ENCODE measurements around the gene BBX.

BBX gene

DNA sequence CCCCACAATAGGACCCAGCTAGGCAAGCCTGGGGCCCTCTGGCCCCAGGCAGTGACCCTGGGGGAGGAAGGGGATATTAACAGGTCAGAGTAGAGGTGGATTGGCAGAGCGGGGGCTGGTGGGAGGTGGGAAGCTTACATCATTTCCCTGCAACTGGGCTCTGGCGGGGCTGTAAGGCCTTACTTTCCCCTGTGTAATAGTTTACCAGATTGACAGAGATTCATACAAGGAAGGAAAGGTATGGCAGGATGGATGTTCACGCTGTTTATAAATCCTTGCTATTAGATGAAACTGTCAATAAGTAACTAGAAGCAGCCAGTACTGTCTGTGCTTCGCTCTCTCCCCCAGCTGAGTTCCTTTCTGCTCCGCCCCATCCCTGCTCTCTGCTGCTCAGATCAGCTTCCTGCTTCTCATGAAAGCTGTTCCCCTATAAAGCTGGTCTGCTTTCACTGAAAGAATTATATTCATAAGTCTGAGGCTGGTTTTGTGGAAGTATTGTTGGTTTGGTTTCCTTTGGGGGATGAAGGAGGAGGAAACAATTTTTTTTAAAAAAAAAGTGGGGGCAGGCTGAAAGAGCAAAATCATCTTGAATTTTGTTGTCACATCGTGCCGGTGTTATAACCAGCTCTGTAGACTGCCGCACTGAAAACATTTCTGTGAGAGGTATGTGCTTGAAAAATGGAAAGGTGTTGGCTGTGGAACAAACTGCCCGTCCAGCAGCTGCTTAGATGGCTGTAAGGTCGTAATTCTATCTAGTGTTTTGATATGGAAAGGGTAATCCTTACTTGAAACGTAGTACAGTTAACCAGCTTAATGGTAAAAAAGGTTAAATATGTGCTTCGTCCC is 76.4 kb downstream of the BBX start:
- Histone ChIP-seq H3K9ac (no peak overlapping the region), H3K4me3 (ENCODE audit: low read depth, low read length) (peak overlapping the region; percentile 6), H2AFZ (peak overlapping the region; percentile 71), H3K79me2 (peaks cover 42% of the 10 kb centered on the region), H3K4me2 (ENCODE audit: low read length) (peak overlapping the region; percentile 5), H3K9me3 (ENCODE audit: control insufficient read depth, low read length) (no peaks in the 10 kb centered on the region), H3K36me3 (ENCODE audit: control insufficient read depth, insufficient read depth, low read length) (no peaks in the 10 kb centered on the region), H3K4me1 (peaks cover 11% of the 10 kb centered on the region), H3K27me3 (ENCODE audit: control insufficient read depth, insufficient read depth, low read length) (no peaks in the 10 kb centered on the region), H3K27ac (peak overlapping the region; percentile 74)
- TF ChIP-seq, protein P1, sequence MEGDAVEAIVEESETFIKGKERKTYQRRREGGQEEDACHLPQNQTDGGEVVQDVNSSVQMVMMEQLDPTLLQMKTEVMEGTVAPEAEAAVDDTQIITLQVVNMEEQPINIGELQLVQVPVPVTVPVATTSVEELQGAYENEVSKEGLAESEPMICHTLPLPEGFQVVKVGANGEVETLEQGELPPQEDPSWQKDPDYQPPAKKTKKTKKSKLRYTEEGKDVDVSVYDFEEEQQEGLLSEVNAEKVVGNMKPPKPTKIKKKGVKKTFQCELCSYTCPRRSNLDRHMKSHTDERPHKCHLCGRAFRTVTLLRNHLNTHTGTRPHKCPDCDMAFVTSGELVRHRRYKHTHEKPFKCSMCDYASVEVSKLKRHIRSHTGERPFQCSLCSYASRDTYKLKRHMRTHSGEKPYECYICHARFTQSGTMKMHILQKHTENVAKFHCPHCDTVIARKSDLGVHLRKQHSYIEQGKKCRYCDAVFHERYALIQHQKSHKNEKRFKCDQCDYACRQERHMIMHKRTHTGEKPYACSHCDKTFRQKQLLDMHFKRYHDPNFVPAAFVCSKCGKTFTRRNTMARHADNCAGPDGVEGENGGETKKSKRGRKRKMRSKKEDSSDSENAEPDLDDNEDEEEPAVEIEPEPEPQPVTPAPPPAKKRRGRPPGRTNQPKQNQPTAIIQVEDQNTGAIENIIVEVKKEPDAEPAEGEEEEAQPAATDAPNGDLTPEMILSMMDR (IDR thresholded peaks at IDR 0.05): no peak

GRCh38 chr3:107599772-107600145 is 77.0 kb downstream of the BBX start:
- peak overlapping the region; percentile 71 for H2AFZ ChIP-seq
- H3K4me1 ChIP-seq: peaks cover 11% of the 10 kb centered on the region
- peaks cover 42% of the 10 kb centered on the region for H3K79me2 ChIP-seq
- H3K4me2 ChIP-seq (ENCODE audit: low read length): peak overlapping the region; percentile 5
- H3K9ac ChIP-seq: no peak overlapping the region
- H3K27ac ChIP-seq: peak overlapping the region; percentile 74
- no peaks in the 10 kb centered on the region for H3K36me3 ChIP-seq (ENCODE audit: control insufficient read depth, insufficient read depth, low read length)
- H3K4me3 ChIP-seq (ENCODE audit: low read depth, low read length): no peak overlapping the region
- TF ChIP-seq, protein P1 (IDR thresholded peaks at IDR 0.05): no peak
- no peaks in the 10 kb centered on the region for H3K9me3 ChIP-seq (ENCODE audit: control insufficient read depth, low read length)
- no peaks in the 10 kb centered on the region for H3K27me3 ChIP-seq (ENCODE audit: control insufficient read depth, insufficient read depth, low read length)

DNA sequence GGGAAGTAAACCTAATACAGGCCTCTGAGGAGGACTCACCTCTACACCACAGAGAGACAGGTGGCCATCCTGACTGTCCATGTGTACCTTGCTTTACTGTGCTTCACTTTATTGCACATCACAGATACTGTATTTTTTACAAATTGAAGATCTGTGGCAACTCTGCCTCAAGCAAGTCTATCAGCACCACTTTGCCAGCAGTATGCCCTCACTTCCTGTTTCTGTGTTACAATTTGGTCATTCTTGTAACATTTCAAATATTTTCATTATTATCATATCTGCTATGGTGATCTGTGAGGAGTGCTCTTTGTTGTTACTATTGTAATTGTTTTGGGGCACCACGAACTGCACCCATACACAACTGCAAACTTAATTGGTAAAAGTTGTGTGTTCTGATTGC is 78.0 kb downstream of the BBX start:
- Histone ChIP-seq H3K9me3 (ENCODE audit: control insufficient read depth, low read length) (no peaks in the 10 kb centered on the region), H3K36me3 (ENCODE audit: control insufficient read depth, insufficient read depth, low read length) (no peaks in the 10 kb centered on the region), H3K4me1 (peaks cover 11% of the 10 kb centered on the region), H3K9ac (no peak overlapping the region), H3K79me2 (peaks cover 38% of the 10 kb centered on the region), H3K4me3 (ENCODE audit: low read depth, low read length) (no peak overlapping the region), H2AFZ (no peak overlapping the region), H3K27me3 (ENCODE audit: control insufficient read depth, insufficient read depth, low read length) (no peaks in the 10 kb centered on the region), H3K27ac (no peak overlapping the region), H3K4me2 (ENCODE audit: low read length) (no peak overlapping the region)
- TF ChIP-seq, protein P1 (IDR thresholded peaks at IDR 0.05): no peak

GRCh38 chr3:107604057-107604822 is 81.5 kb downstream of the BBX start:
- Histone ChIP-seq H3K27ac (no peak overlapping the region), H3K9me3 (ENCODE audit: control insufficient read depth, low read length) (no peaks in the 10 kb centered on the region), H3K36me3 (ENCODE audit: control insufficient read depth, insufficient read depth, low read length) (no peaks in the 10 kb centered on the region), H3K79me2 (peaks cover 56% of the 10 kb centered on the region), H3K4me3 (ENCODE audit: low read depth, low read length) (no peak overlapping the region), H2AFZ (no peak overlapping the region), H3K4me1 (peaks cover 3% of the 10 kb centered on the region), H3K4me2 (ENCODE audit: low read length) (no peak overlapping the region), H3K9ac (no peak overlapping the region), H3K27me3 (ENCODE audit: control insufficient read depth, insufficient read depth, low read length) (no peaks in the 10 kb centered on the region)
- TF ChIP-seq, protein P1 (IDR thresholded peaks at IDR 0.05): no peak
